ENCODE data around the gene FNBP1. TPM values are rescaled to one million over a fixed set of nuclear protein-coding genes. Genes with fewer than 3 reads are reported as not detected.

Gene FNBP1
- total and polyA plus RNA-seq, 10 of the 15 experiments (the other 5 are each of a cell fraction or from before 2014, with no cell fraction given): 64.5 to 353 (median 179) TPM

DNA sequence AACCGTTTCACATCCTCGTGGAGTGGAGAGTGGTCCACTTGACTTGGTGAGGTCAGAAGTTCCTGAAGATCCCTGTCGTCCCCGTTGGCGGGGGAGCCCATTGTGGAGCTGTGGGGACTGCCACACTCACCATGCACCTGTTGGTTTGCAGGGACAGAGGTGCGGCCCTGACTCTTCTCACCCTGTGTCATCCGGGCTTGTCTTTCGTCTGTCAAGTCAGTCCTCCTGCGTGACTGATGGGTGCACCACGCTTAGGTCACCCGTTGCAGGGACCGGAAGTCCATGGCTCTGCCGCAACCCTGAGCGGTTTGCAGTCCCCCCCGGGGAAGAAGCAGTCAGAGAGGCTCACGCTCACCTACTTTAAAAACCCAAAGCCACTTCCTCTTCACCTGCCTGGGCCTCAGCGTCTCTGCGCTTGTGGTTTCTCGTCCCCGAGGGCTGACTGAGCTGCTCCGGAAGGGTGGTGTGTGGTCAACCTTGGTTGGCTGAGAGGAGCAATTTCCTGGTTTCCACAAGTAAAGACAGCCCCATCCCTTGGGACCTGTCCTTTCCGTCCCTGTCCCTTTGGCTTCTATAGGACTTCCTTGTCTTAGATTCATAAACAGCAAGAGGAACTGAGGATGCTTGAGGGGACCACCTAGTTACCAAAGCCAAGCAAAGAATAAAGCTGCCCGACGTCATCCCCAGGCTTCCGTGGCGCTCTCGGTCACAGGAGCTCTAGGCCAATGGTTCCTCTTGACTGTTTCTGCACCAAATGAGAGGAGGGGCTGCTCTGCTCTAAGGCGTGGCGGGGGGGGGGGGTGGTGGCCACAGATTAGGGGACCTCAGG lies 154.5 kb downstream of the FNBP1 start (continued):
- peak; percentile 29; the same call in 1 of the 2 replicates for TF ChIP-seq NKRF (conservative IDR thresholded peaks at IDR 0.05)
- TF ChIP-seq EP300 (IDR thresholded peaks at IDR 0.05; ENCODE audit: borderline replicate concordance in 1 of 2, control insufficient read depth in 1 of 2, low read depth in 2 of 2, low read length in 2 of 2): peak; percentile 96 to 99
- TF ChIP-seq CBX3 (IDR thresholded peaks at IDR 0.05; ENCODE audit: borderline replicate concordance, low read depth): no peak
- peak; percentile 100 for TF ChIP-seq IKZF2 (IDR thresholded peaks at IDR 0.05)
- peak; percentile 92 for TF ChIP-seq POU2F2 (IDR thresholded peaks at IDR 0.05; ENCODE audit: borderline replicate concordance, low read depth, low read length)
- TF ChIP-seq SKIL (IDR thresholded peaks at IDR 0.05; ENCODE audit: low read depth, poor library complexity, severe bottlenecking): peak; percentile 99
- TF ChIP-seq MYC (IDR thresholded peaks at IDR 0.05; ENCODE audit: insufficient read depth, insufficient read length, insufficient replicate concordance, low read length, severe bottlenecking): no peak
- TF ChIP-seq MYB (IDR thresholded peaks at IDR 0.05; ENCODE audit: borderline replicate concordance, low read depth, low read length): peak; percentile 77
- no peak for TF ChIP-seq CEBPB (IDR thresholded peaks at IDR 0.05; ENCODE audit: borderline replicate concordance in 1 of 2, low read depth in 2 of 2, low read length in 2 of 2)
- no peak for TF ChIP-seq SREBF2 (IDR thresholded peaks at IDR 0.05; ENCODE audit: low read length)
- TF ChIP-seq, protein P1, sequence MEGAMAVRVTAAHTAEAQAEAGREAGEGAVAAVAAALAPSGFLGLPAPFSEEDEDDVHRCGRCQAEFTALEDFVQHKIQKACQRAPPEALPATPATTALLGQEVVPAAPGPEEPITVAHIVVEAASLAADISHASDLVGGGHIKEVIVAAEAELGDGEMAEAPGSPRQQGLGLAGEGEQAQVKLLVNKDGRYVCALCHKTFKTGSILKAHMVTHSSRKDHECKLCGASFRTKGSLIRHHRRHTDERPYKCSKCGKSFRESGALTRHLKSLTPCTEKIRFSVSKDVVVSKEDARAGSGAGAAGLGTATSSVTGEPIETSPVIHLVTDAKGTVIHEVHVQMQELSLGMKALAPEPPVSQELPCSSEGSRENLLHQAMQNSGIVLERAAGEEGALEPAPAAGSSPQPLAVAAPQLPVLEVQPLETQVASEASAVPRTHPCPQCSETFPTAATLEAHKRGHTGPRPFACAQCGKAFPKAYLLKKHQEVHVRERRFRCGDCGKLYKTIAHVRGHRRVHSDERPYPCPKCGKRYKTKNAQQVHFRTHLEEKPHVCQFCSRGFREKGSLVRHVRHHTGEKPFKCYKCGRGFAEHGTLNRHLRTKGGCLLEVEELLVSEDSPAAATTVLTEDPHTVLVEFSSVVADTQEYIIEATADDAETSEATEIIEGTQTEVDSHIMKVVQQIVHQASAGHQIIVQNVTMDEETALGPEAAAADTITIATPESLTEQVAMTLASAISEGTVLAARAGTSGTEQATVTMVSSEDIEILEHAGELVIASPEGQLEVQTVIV (IDR thresholded peaks at IDR 0.05; ENCODE audit: borderline replicate concordance, partially characterized antibody): peak; percentile 72
- peak; percentile 100 for TF ChIP-seq IKZF1 (conservative IDR thresholded peaks at IDR 0.05)
- TF ChIP-seq ZSCAN29 (IDR thresholded peaks at IDR 0.05): no peak
- no peak for TF ChIP-seq RB1 (IDR thresholded peaks at IDR 0.05; ENCODE audit: borderline replicate concordance)
- TF ChIP-seq TAF1 (IDR thresholded peaks at IDR 0.05; ENCODE audit: borderline replicate concordance, low read depth, low read length): peak; percentile 55; the same call in 1 of the 2 replicates
- TF ChIP-seq RELB (IDR thresholded peaks at IDR 0.05; ENCODE audit: low read depth): peak; percentile 95
- TF ChIP-seq NBN (IDR thresholded peaks at IDR 0.05): peak; percentile 97
- no peak; the same call in 1 of the 2 replicates for TF ChIP-seq STAT1 (conservative IDR thresholded peaks at IDR 0.05)
- peak; percentile 93 for TF ChIP-seq SPI1 (IDR thresholded peaks at IDR 0.05; ENCODE audit: borderline replicate concordance, insufficient read depth, low read depth, low read length)
- no peak; the same call in 1 of the 2 replicates for TF ChIP-seq NR2C1 (IDR thresholded peaks at IDR 0.05)
- TF ChIP-seq RCOR1 (conservative IDR thresholded peaks at IDR 0.05; ENCODE audit: low read depth, low read length): peak; percentile 80; the same call in 1 of the 2 replicates
